Measurements from ENCODE around the gene FGF22. TPM values are rescaled to one million over a fixed set of nuclear protein-coding genes. Genes with fewer than 3 reads are reported as not detected.

The FGF22 gene
- total and polyA plus RNA-seq, 7 donors, result 0.14 to 0.42 (median 0.16) TPM; not detected in 2

- H3K27me3 ChIP-seq (ENCODE audit: insufficient read depth in 3 of 3, low read length in 2 of 3), result no peaks in the 10 kb centered on the region
- DNase-seq, result no peak
- H3K36me3 ChIP-seq (ENCODE audit: insufficient read depth in 1 of 2, low read depth in 1 of 2), result peaks cover 0 to 16% of the 10 kb centered on the region in 2 donors
- H3K4me3 ChIP-seq, result no peak overlapping the region
- no peak for ATAC-seq
- intact Hi-C loops (cut with DNase I), result loop anchor here in 1 of 2 donors (5.0 kb wide), 1 partner anchor 58 kb away; no protein-coding TSS in a partner anchor
- 85 to 90% (median 88%) methylated on average over 16 of the region's 16 CpGs for WGBS, 3 donors
- peaks cover 23% of the 10 kb centered on the region for H3K4me1 ChIP-seq
- no peaks in the 10 kb centered on the region for H3K9me3 ChIP-seq
- no peak overlapping the region for H3K27ac ChIP-seq
- no peak for TF ChIP-seq CTCF (IDR thresholded peaks at IDR 0.05)
Observed at GRCh38 chr19:634975-635652, 4.6 kb upstream of the FGF22 start.

- peaks cover 15% of the 10 kb centered on the region for H3K4me1 ChIP-seq
- DNase-seq (no peak), ATAC-seq (no peak)
- H3K27ac ChIP-seq, result no peak overlapping the region
- intact Hi-C loops (cut with DNase I), result no loop called here
- no peak for TF ChIP-seq CTCF (IDR thresholded peaks at IDR 0.05)
- H3K4me3 ChIP-seq, result peak overlapping the region; percentile 63
- H3K27me3 ChIP-seq (ENCODE audit: insufficient read depth in 3 of 3, low read length in 2 of 3), result no peaks in the 10 kb centered on the region
- H3K36me3 ChIP-seq (ENCODE audit: insufficient read depth in 1 of 2, low read depth in 1 of 2), result no peaks in the 10 kb centered on the region
- WGBS, 3 donors, result 50 to 60% (median 58%) methylated on average over 10 to 17 of the region's 17 CpGs
- no peaks in the 10 kb centered on the region for H3K9me3 ChIP-seq
Observed at GRCh38 chr19:638906-639252, 800 bp upstream of the FGF22 start.

GRCh38 chr19:640161-640558 is 481 bp downstream of the FGF22 start:
- peak overlapping the region; percentile 63 for H3K4me3 ChIP-seq
- intact Hi-C loops (cut with DNase I), result no loop called here
- WGBS, 3 donors, result 46 to 47% (median 46%) methylated on average over 25 of the region's 25 CpGs
- no peak for ATAC-seq
- no peaks in the 10 kb centered on the region for H3K27me3 ChIP-seq (ENCODE audit: insufficient read depth in 3 of 3, low read length in 2 of 3)
- H3K27ac ChIP-seq, result no peak overlapping the region
- H3K36me3 ChIP-seq (ENCODE audit: insufficient read depth in 1 of 2, low read depth in 1 of 2), result peaks cover 2 to 3% of the 10 kb centered on the region in 2 donors
- peaks cover 9% of the 10 kb centered on the region for H3K4me1 ChIP-seq
- no peak for TF ChIP-seq CTCF (IDR thresholded peaks at IDR 0.05)
- H3K9me3 ChIP-seq, result no peaks in the 10 kb centered on the region
- DNase-seq, result no peak

GRCh38 chr19:640606-641189 is 1.0 kb downstream of the FGF22 start:
- WGBS, 3 donors, result 76 to 92% (median 87%) methylated on average over 21 to 31 of the region's 31 CpGs
- peaks cover 9% of the 10 kb centered on the region for H3K4me1 ChIP-seq
- ATAC-seq, result no peak
- no peak for TF ChIP-seq CTCF (IDR thresholded peaks at IDR 0.05)
- intact Hi-C loops (cut with DNase I), result no loop called here
- H3K36me3 ChIP-seq (ENCODE audit: insufficient read depth in 1 of 2, low read depth in 1 of 2), result peaks cover 2 to 3% of the 10 kb centered on the region in 2 donors
- no peaks in the 10 kb centered on the region for H3K9me3 ChIP-seq
- no peaks in the 10 kb centered on the region for H3K27me3 ChIP-seq (ENCODE audit: insufficient read depth in 3 of 3, low read length in 2 of 3)
- DNase-seq, result no peak
- no peak overlapping the region for H3K4me3 ChIP-seq
- no peak overlapping the region for H3K27ac ChIP-seq

Data from psoas muscle (tissue), 8 donors.